ENCODE data around the gene ATAT1. TPM values are rescaled to one million over a fixed set of nuclear protein-coding genes. Genes with fewer than 3 reads are reported as not detected.

ATAT1 gene
- total and polyA plus RNA-seq, 10 donors, result 2.4 to 9.7 (median 7.3) TPM

- intact Hi-C loops (cut with DNase I; ENCODE audit: low total_unique reads), result no loop called here
- WGBS, 5 donors, result 92 to 97% (median 96%) methylated on average over 3 of the region's 3 CpGs
- H3K27ac ChIP-seq, result no peak overlapping the region
- TF ChIP-seq CTCF (IDR thresholded peaks at IDR 0.05 in 8 of 11, conservative IDR thresholded peaks at IDR 0.05 in 3 of 11), result no peak
- TF ChIP-seq POLR2A (IDR thresholded peaks at IDR 0.05), result no peak
- no peak for TF ChIP-seq POLR2AphosphoS5 (IDR thresholded peaks at IDR 0.05)
- H3K36me3 ChIP-seq, result peaks cover 2 to 71% (median 14%) of the 10 kb centered on the region in 6 donors
- H3K4me3 ChIP-seq, result no peak overlapping the region
- no peak for DNase-seq
- no peaks in the 10 kb centered on the region for H3K27me3 ChIP-seq (replicated peaks in 1 of 7)
- no peaks in the 10 kb centered on the region for H3K9me3 ChIP-seq
- no peaks in the 10 kb centered on the region for H3K4me1 ChIP-seq
These were observed 9.2 kb downstream of the ATAT1 start for GRCh38 chr6:30635834-30636233.

GRCh38 chr6:30640481-30640880, 13.8 kb downstream of the ATAT1 start:
- intact Hi-C loops (cut with DNase I; ENCODE audit: low total_unique reads), result no loop called here
- DNase-seq, result no peak
- TF ChIP-seq POLR2A (IDR thresholded peaks at IDR 0.05), result no peak
- no peak for TF ChIP-seq CTCF (IDR thresholded peaks at IDR 0.05 in 8 of 11, conservative IDR thresholded peaks at IDR 0.05 in 3 of 11)
- no peak for TF ChIP-seq POLR2AphosphoS5 (IDR thresholded peaks at IDR 0.05)
- H3K9me3 ChIP-seq, result no peaks in the 10 kb centered on the region
- WGBS, 5 donors, result 61 to 74% (median 63%) methylated on average over 10 of the region's 10 CpGs
- H3K27me3 ChIP-seq (replicated peaks in 1 of 7), result no peaks in the 10 kb centered on the region
- no peak overlapping the region for H3K4me3 ChIP-seq
- peaks cover 0 to 21% (median under 1%) of the 10 kb centered on the region in 6 donors for H3K4me1 ChIP-seq
- peaks cover 0 to 66% (median 8%) of the 10 kb centered on the region in 6 donors for H3K36me3 ChIP-seq
- H3K27ac ChIP-seq, result no peak overlapping the region

GRCh38 chr6:30641048-30641447, 14.4 kb downstream of the ATAT1 start:
- Histone ChIP-seq H3K27me3 (replicated peaks in 1 of 7) (no peaks in the 10 kb centered on the region), H3K36me3 (peaks cover 0 to 69% (median 8%) of the 10 kb centered on the region in 6 donors), H3K4me3 (no peak overlapping the region), H3K27ac (no peak overlapping the region), H3K4me1 (peaks cover 0 to 27% (median 4%) of the 10 kb centered on the region in 6 donors), H3K9me3 (no peaks in the 10 kb centered on the region)
- DNase-seq, result no peak
- TF ChIP-seq POLR2A (IDR thresholded peaks at IDR 0.05) (no peak), POLR2AphosphoS5 (IDR thresholded peaks at IDR 0.05) (no peak), CTCF (IDR thresholded peaks at IDR 0.05 in 8 of 11, conservative IDR thresholded peaks at IDR 0.05 in 3 of 11) (no peak)
- WGBS, 5 donors, result 28 to 56% (median 47%) methylated on average over 1 of the region's 1 CpG
- intact Hi-C loops (cut with DNase I; ENCODE audit: low total_unique reads), result no loop called here

GRCh38 chr6:30643656-30644055, 17.0 kb downstream of the ATAT1 start:
- TF ChIP-seq CTCF (IDR thresholded peaks at IDR 0.05 in 8 of 11, conservative IDR thresholded peaks at IDR 0.05 in 3 of 11) (no peak), POLR2AphosphoS5 (IDR thresholded peaks at IDR 0.05) (no peak), POLR2A (IDR thresholded peaks at IDR 0.05) (no peak)
- intact Hi-C loops (cut with DNase I; ENCODE audit: low total_unique reads), result no loop called here
- Histone ChIP-seq H3K27me3 (replicated peaks in 1 of 7) (no peaks in the 10 kb centered on the region), H3K27ac (peak overlapping the region in 1 of 8 donors; percentile 31), H3K9me3 (no peaks in the 10 kb centered on the region), H3K36me3 (peaks cover 0 to 51% (median 8%) of the 10 kb centered on the region in 6 donors), H3K4me3 (no peak overlapping the region), H3K4me1 (peaks cover 12 to 49% (median 22%) of the 10 kb centered on the region in 6 donors)
- 95 to 100% (median 96%) methylated on average over 2 of the region's 2 CpGs for WGBS, 5 donors
- no peak for DNase-seq

Measured in spleen (tissue), 11 donors.